RWPE1 (cell line): Measurements from ENCODE around the gene LNX1.

Experiments used
- CTCF ChIA-PET: fragments of 350-600 bp; sonication (Branson Sonifier 250); formaldehyde crosslinking; extraction: SDS; loops from one replicate; lab custom pipeline; 2021; lab: Yijun Ruan, JAX
- POLR2A ChIA-PET: fragments of 400-600 bp; formaldehyde crosslinking; extraction: SDS; loops from one replicate; lab custom pipeline; 2020; ENCODE audit warnings: antibody characterized with exemption; ENCODE audit not compliant: low non-redundant PET; lab: Yijun Ruan, JAX
- DNase-seq: peaks from one replicate; pipeline ENCODE4 v3.0.0; 2012; ENCODE audit warnings: low spot score
- H3K27ac ChIP-seq: fragments of 450-650 bp; 2 replicates; pipeline ENCODE4 v1.5.1; 2017
- CTCF ChIP-seq: fragments of 450-650 bp; conservative IDR thresholded peaks from 2 replicates; pipeline ENCODE4 v1.5.1; 2017; ENCODE audit warnings: low read depth, mild to moderate bottlenecking

Gene LNX1

DNA sequence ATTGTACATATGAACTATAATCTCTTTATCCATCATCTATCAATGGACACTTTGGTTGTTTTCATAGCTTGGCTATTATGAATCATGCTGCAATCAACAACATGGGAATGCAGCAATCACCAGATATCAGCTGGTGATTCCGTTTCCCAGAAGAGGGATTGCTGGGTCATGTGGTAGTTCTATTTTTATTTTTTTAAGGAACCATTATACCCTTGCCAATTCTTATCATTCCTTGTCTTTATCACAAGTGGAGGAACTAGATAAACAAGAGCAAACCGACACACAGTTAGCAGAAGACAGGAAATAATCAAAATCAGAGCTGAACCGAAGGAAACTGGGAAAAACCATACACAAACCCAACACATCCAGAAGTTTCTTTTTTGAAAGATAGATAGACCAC is 14.5 kb upstream of the LNX1 start:
- POLR2A ChIA-PET, result no interaction called here
- CTCF ChIA-PET, result interaction anchor here (0.8 kb wide), 1 partner anchor 17 kb away, joined by 3 read pairs; no protein-coding TSS in a partner anchor

GRCh38 chr4:53602390-53602789 is 11.1 kb upstream of the LNX1 start:
- DNase-seq, result no peak
- CTCF ChIA-PET, result no interaction called here
- H3K27ac ChIP-seq, result no peak overlapping the region
- POLR2A ChIA-PET, result no interaction called here
- no peak for TF ChIP-seq CTCF

More for the DNA sequence above, 14.5 kb upstream of the LNX1 start:
- no peak overlapping the region for H3K27ac ChIP-seq
- DNase-seq, result no peak
- no peak for TF ChIP-seq CTCF

DNA sequence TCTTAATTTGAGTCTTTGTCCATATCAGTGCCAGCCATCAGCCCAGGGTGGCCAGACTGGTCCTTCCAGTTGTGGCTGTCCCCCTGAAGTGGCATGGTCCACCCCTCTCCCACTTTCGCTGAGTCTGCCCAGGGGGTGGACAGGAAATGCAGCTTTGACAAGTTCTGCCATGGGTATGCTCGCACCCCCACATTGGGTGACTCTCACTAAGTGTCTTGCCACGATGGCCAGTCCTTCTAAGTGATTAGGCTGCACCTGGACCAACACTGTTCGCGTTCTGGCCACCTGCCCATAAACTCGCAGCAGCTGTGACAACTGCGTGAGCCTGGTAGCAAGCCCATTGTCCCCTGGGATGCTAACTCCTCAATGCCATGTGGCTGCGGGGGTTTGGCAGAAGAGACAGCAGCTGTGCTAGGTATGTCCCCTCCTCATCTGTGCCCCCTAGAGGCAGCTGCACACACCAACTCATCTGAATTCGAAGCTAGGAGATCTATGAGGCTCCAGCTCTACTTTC is 10.0 kb upstream of the LNX1 start:
- no peak for DNase-seq
- H3K27ac ChIP-seq, result no peak overlapping the region
- no peak for TF ChIP-seq CTCF
- ChIA-PET CTCF (interaction anchor here (0.6 kb wide), 3 partner anchors 50 to 1621 kb away, joined by 3 to 4 read pairs (median 3); no protein-coding TSS in a partner anchor), POLR2A (no interaction called here)

DNA sequence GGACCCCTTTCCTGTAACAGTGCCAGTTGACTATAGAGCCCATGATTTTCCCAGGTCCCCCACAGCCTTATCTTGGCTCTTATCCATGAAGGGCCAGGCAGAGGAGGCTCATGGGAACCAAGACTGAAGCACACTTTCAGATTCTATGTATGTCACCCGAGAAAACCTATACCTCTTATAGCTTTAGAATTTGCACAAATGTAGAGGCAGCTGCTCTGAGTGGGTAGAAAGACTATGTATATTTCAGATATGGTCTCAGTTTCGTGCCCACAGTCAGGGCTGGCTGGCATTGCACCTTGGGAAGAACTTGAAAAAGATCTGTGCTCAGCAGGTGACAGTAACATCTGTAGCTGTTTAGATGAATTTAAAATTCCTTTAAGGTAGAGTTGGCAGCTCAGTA is 8.3 kb upstream of the LNX1 start:
- POLR2A ChIA-PET, result no interaction called here
- no peak for DNase-seq
- no peak for TF ChIP-seq CTCF
- no peak overlapping the region for H3K27ac ChIP-seq
- CTCF ChIA-PET, result no interaction called here

- POLR2A ChIA-PET, result no interaction called here
These were observed 7.6 kb upstream of the LNX1 start for GRCh38 chr4:53598901-53599300.

GRCh38 chr4:53598483-53598882 is 7.2 kb upstream of the LNX1 start:
- ChIA-PET POLR2A (no interaction called here), CTCF (interaction anchor here (0.7 kb wide), 1 partner anchor 69 kb away, joined by 3 read pairs; no protein-coding TSS in a partner anchor)
- no peak for DNase-seq
- no peak for TF ChIP-seq CTCF
- no peak overlapping the region for H3K27ac ChIP-seq

More at GRCh38 chr4:53598901-53599300, 7.6 kb upstream of the LNX1 start:
- H3K27ac ChIP-seq, result no peak overlapping the region
- no peak for TF ChIP-seq CTCF
- CTCF ChIA-PET, result no interaction called here
- no peak for DNase-seq
